ENCODE measurements around the gene RCVRN. TPM values are rescaled to one million over a fixed set of nuclear protein-coding genes. Genes with fewer than 3 reads are reported as not detected.

The RCVRN gene
- under 0.01 TPM for total RNA-seq
- polyA plus RNA-seq: 0.07 TPM
- long read RNA-seq, donor 1: 0 reads
- long read RNA-seq, donor 2: 0 reads
- long read RNA-seq, donor 3: 0 reads
- long read RNA-seq, donor 4: 0 reads
- long read RNA-seq, donor 5: 0 reads
- long read RNA-seq, donor 6: 0 reads
- long read RNA-seq, donor 7: 0 reads
- long read RNA-seq, donor 8: 0 reads
- long read RNA-seq, donor 9: 0 reads
- long read RNA-seq, donor 10: 0 reads

GRCh38 chr17:9905078-9905415 lies at the start of gene RCVRN:
TSS of gene RCVRN (minus strand) at chr17:9905271. CDS start at chr17:9905180, 91 bp downstream.
- Histone ChIP-seq H3K36me3 (ENCODE audit: control insufficient read depth in 2 of 2, insufficient read depth in 2 of 2, low read length in 1 of 2) (no peaks in the 10 kb centered on the region), H3K27me3 (ENCODE audit: control insufficient read depth in 2 of 2, insufficient read depth in 1 of 2, low read length in 1 of 2) (peaks cover 0 to 16% of the 10 kb centered on the region in 2 donors), H3K27ac (ENCODE audit: low read depth in 1 of 2, low read length in 1 of 2) (no peak within 1 kb of the TSS), H3K4me1 (ENCODE audit: control insufficient read depth in 2 of 2, insufficient read depth in 2 of 2, low read length in 2 of 2) (no peaks in the 10 kb centered on the region), H3K4me3 (ENCODE audit: low read length in 2 of 2) (no peak within 1 kb of the TSS), H3K9me3 (ENCODE audit: control insufficient read depth in 2 of 2, insufficient read depth in 1 of 2, low read length in 1 of 2) (no peaks in the 10 kb centered on the region)
- no peak for DNase-seq (ENCODE audit: low read depth in 6 of 9, low spot score in 9 of 9)
- WGBS: 95% methylated on average over 11 of the region's 11 CpGs

DNA sequence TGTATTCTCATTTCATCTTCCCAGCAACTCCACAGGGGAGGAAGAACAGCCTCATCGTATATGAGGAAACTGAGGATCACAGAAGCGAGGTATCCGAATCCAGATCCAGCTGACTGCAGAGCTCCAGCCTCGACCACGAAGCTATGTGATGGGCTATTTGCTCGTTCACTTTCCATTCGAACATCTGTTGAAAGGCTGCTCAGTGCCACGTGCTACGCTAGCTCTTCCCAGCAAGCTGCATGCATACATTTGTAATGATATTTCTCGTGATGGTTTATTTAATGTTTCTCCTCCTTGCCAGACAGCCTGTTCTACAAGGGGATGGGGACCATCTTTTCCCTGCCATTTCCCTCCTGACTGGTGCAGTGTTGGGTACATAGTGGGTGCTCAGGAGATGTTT lies 48.4 kb upstream of the RCVRN start:
- 97% methylated on average over 10 of the region's 10 CpGs for WGBS

DNA sequence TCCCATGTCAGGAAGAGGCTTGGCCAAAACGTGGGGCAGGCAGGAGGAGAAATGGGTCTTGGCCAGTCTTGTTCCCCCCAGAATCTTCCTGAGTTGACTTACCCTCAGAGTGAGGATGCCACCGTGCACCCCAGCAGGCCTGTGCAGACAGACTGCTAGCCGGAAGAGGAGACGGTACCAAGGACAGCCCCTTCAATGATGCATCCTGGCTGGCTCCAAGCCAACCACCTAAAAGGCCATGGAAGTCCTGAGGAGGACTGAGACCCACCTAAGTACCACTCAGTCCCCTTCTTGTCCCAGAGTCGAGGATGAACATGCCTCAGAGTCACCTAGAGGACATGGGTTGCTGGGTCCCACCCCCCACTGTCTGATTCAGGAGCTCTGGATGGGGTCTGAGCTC lies 46.7 kb upstream of the RCVRN start:
- DNase-seq (ENCODE audit: low read depth in 6 of 9, low spot score in 9 of 9): no peak
- WGBS: 91% methylated on average over 5 of the region's 5 CpGs

More for the DNA sequence above, 48.4 kb upstream of the RCVRN start:
- Histone ChIP-seq H3K27me3 (ENCODE audit: control insufficient read depth in 2 of 2, insufficient read depth in 1 of 2, low read length in 1 of 2) (no peaks in the 10 kb centered on the region), H3K9me3 (ENCODE audit: control insufficient read depth in 2 of 2, insufficient read depth in 1 of 2, low read length in 1 of 2) (no peaks in the 10 kb centered on the region), H3K27ac (ENCODE audit: low read depth in 1 of 2, low read length in 1 of 2) (no peak overlapping the region), H3K36me3 (ENCODE audit: control insufficient read depth in 2 of 2, insufficient read depth in 2 of 2, low read length in 1 of 2) (no peaks in the 10 kb centered on the region), H3K4me3 (ENCODE audit: low read length in 2 of 2) (no peak overlapping the region), H3K4me1 (ENCODE audit: control insufficient read depth in 2 of 2, insufficient read depth in 2 of 2, low read length in 2 of 2) (no peaks in the 10 kb centered on the region)
- no peak for DNase-seq (ENCODE audit: low read depth in 6 of 9, low spot score in 9 of 9)

DNA sequence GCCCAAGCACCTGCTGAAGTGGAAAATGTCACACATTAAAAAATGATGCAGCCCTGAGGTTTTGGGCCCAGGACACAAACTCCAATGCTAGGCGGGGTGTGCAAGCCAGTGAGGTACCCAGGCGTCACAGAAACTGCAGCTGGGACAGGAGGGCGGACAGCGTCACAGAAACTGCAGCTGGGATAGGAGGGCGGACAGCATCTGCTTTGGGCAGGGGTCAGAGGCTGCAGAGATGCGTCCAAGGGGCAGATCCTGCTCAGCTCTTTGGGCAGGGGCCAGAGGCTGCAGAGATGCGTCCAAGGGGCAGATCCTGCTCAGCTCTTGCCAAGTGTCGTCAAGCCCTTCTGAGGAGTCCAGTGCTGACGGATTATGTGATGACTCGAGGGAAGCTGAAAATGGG lies 43.9 kb upstream of the RCVRN start:
- 95% methylated on average over 10 of the region's 10 CpGs for WGBS
- no peak overlapping the region for H3K27ac ChIP-seq (ENCODE audit: low read depth in 1 of 2, low read length in 1 of 2)
- H3K27me3 ChIP-seq (ENCODE audit: control insufficient read depth in 2 of 2, insufficient read depth in 1 of 2, low read length in 1 of 2): no peaks in the 10 kb centered on the region
- H3K9me3 ChIP-seq (ENCODE audit: control insufficient read depth in 2 of 2, insufficient read depth in 1 of 2, low read length in 1 of 2): no peaks in the 10 kb centered on the region
- no peak overlapping the region for H3K4me3 ChIP-seq (ENCODE audit: low read length in 2 of 2)
- H3K36me3 ChIP-seq (ENCODE audit: control insufficient read depth in 2 of 2, insufficient read depth in 2 of 2, low read length in 1 of 2): no peaks in the 10 kb centered on the region
- DNase-seq (ENCODE audit: low read depth in 6 of 9, low spot score in 9 of 9): no peak
- no peaks in the 10 kb centered on the region for H3K4me1 ChIP-seq (ENCODE audit: control insufficient read depth in 2 of 2, insufficient read depth in 2 of 2, low read length in 2 of 2)

More for the DNA sequence above, 46.7 kb upstream of the RCVRN start:
- no peaks in the 10 kb centered on the region for H3K9me3 ChIP-seq (ENCODE audit: control insufficient read depth in 2 of 2, insufficient read depth in 1 of 2, low read length in 1 of 2)
- H3K27me3 ChIP-seq (ENCODE audit: control insufficient read depth in 2 of 2, insufficient read depth in 1 of 2, low read length in 1 of 2): no peaks in the 10 kb centered on the region
- H3K4me1 ChIP-seq (ENCODE audit: control insufficient read depth in 2 of 2, insufficient read depth in 2 of 2, low read length in 2 of 2): no peaks in the 10 kb centered on the region
- H3K4me3 ChIP-seq (ENCODE audit: low read length in 2 of 2): no peak overlapping the region
- H3K27ac ChIP-seq (ENCODE audit: low read depth in 1 of 2, low read length in 1 of 2): no peak overlapping the region
- H3K36me3 ChIP-seq (ENCODE audit: control insufficient read depth in 2 of 2, insufficient read depth in 2 of 2, low read length in 1 of 2): no peaks in the 10 kb centered on the region

GRCh38 chr17:9944704-9945103 lies 39.6 kb upstream of the RCVRN start:
- Histone ChIP-seq H3K4me1 (ENCODE audit: control insufficient read depth in 2 of 2, insufficient read depth in 2 of 2, low read length in 2 of 2) (no peaks in the 10 kb centered on the region), H3K9me3 (ENCODE audit: control insufficient read depth in 2 of 2, insufficient read depth in 1 of 2, low read length in 1 of 2) (no peaks in the 10 kb centered on the region), H3K27me3 (ENCODE audit: control insufficient read depth in 2 of 2, insufficient read depth in 1 of 2, low read length in 1 of 2) (no peaks in the 10 kb centered on the region), H3K4me3 (ENCODE audit: low read length in 2 of 2) (no peak overlapping the region), H3K27ac (ENCODE audit: low read depth in 1 of 2, low read length in 1 of 2) (no peak overlapping the region), H3K36me3 (ENCODE audit: control insufficient read depth in 2 of 2, insufficient read depth in 2 of 2, low read length in 1 of 2) (peaks cover 2 to 7% of the 10 kb centered on the region in 2 donors)
- WGBS: 96% methylated on average over 7 of the region's 7 CpGs
- no peak for DNase-seq (ENCODE audit: low read depth in 6 of 9, low spot score in 9 of 9)

DNA sequence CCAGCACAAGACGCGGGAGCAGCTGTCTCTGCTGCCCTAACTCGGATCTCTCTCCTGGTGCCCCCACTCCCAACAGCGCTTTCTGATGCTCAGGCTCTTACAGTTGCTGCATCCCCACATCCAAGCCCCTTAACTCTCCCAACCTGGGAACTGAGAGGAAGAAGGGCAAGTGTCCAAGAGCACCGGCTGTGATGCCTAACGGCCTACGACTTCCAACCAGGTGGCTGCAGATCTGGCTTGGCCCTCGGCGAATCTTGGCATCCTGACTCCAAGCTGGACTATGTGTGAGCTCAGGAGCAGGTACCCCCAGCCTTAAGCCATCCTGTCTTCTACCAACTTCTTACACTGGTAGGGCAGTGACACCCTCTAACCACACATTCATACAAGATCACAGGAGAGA lies 38.3 kb upstream of the RCVRN start:
- H3K27ac ChIP-seq (ENCODE audit: low read depth in 1 of 2, low read length in 1 of 2): no peak overlapping the region
- DNase-seq (ENCODE audit: low read depth in 6 of 9, low spot score in 9 of 9): no peak
- 95% methylated on average over 9 of the region's 9 CpGs for WGBS
- peaks cover 0 to 2% of the 10 kb centered on the region in 2 donors for H3K9me3 ChIP-seq (ENCODE audit: control insufficient read depth in 2 of 2, insufficient read depth in 1 of 2, low read length in 1 of 2)
- H3K4me3 ChIP-seq (ENCODE audit: low read length in 2 of 2): no peak overlapping the region
- no peaks in the 10 kb centered on the region for H3K4me1 ChIP-seq (ENCODE audit: control insufficient read depth in 2 of 2, insufficient read depth in 2 of 2, low read length in 2 of 2)
- H3K27me3 ChIP-seq (ENCODE audit: control insufficient read depth in 2 of 2, insufficient read depth in 1 of 2, low read length in 1 of 2): no peaks in the 10 kb centered on the region
- peaks cover 5 to 13% of the 10 kb centered on the region in 2 donors for H3K36me3 ChIP-seq (ENCODE audit: control insufficient read depth in 2 of 2, insufficient read depth in 2 of 2, low read length in 1 of 2)

DNA sequence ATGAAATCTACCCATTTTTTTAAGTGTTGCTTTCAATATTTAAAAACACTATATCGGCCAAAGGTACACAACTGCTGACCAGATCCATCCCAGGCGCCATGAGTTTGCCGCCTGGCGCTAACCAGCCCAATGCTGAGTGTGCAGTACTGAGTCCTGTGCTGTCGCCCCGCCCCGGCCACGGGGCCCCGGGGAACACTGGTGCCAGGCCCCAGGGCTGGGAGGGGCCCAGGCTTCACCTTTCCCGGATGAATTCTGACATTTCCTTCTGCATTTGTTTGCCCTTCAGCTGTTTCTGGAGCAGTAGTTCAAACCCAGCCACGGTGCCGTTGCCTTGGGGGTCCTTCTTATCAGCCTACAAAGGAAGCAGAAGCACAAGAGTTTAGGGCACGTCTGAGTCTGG lies 37.8 kb upstream of the RCVRN start:
- DNase-seq (ENCODE audit: low read depth in 6 of 9, low spot score in 9 of 9): no peak
- H3K36me3 ChIP-seq (ENCODE audit: control insufficient read depth in 2 of 2, insufficient read depth in 2 of 2, low read length in 1 of 2): peaks cover 5 to 13% of the 10 kb centered on the region in 2 donors
- WGBS: 85% methylated on average over 13 of the region's 13 CpGs

DNA sequence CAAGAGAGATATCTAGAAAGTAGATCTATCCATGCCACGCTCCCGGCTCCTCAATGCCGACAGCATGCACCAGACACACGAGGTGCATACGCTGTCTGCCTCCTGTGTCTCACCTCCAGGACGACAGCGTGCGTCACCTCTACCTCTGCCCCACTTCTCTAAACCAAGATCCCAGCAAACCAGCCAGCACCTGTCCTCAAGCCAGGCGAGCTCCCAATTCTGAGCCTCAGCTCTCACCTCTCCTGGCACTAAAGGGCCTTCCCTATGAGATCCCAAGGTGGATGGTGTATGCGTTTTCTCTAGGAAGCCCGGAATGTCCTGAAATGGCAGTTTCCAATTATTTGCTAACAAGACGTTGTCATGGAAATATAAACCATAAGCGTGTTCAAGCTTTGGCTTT lies 36.2 kb upstream of the RCVRN start:
- H3K27me3 ChIP-seq (ENCODE audit: control insufficient read depth in 2 of 2, insufficient read depth in 1 of 2, low read length in 1 of 2): no peaks in the 10 kb centered on the region
- H3K9me3 ChIP-seq (ENCODE audit: control insufficient read depth in 2 of 2, insufficient read depth in 1 of 2, low read length in 1 of 2): peaks cover 0 to 2% of the 10 kb centered on the region in 2 donors
- no peak overlapping the region for H3K27ac ChIP-seq (ENCODE audit: low read depth in 1 of 2, low read length in 1 of 2)
- H3K4me3 ChIP-seq (ENCODE audit: low read length in 2 of 2): no peak overlapping the region
- 97% methylated on average over 13 of the region's 13 CpGs for WGBS
- H3K36me3 ChIP-seq (ENCODE audit: control insufficient read depth in 2 of 2, insufficient read depth in 2 of 2, low read length in 1 of 2): peaks cover 5 to 13% of the 10 kb centered on the region in 2 donors
- H3K4me1 ChIP-seq (ENCODE audit: control insufficient read depth in 2 of 2, insufficient read depth in 2 of 2, low read length in 2 of 2): no peaks in the 10 kb centered on the region
- no peak for DNase-seq (ENCODE audit: low read depth in 6 of 9, low spot score in 9 of 9)

More for the DNA sequence above, 37.8 kb upstream of the RCVRN start:
- no peak overlapping the region for H3K27ac ChIP-seq (ENCODE audit: low read depth in 1 of 2, low read length in 1 of 2)
- H3K27me3 ChIP-seq (ENCODE audit: control insufficient read depth in 2 of 2, insufficient read depth in 1 of 2, low read length in 1 of 2): no peaks in the 10 kb centered on the region
- H3K9me3 ChIP-seq (ENCODE audit: control insufficient read depth in 2 of 2, insufficient read depth in 1 of 2, low read length in 1 of 2): peaks cover 0 to 2% of the 10 kb centered on the region in 2 donors
- H3K4me3 ChIP-seq (ENCODE audit: low read length in 2 of 2): no peak overlapping the region
- H3K4me1 ChIP-seq (ENCODE audit: control insufficient read depth in 2 of 2, insufficient read depth in 2 of 2, low read length in 2 of 2): no peaks in the 10 kb centered on the region

DNA sequence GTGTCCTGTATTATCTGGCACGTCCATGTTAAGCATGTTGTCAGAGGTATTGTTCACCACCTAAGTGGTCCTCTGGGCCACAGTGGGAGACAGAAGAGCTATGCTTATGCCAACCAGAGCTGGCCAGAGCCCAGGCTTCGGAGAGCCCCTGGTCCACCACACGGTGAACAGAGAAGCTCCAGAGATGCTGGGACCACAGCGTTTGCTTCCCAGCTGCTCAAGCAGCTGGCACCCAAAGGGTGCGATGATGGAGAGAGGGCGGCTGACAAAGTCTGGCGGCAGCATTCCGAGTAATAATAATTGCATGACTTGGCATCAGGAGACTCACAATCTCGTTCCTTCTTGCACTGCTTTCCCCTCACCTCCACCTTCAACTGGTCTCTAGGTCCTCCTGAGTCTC lies 35.8 kb upstream of the RCVRN start:
- Histone ChIP-seq H3K4me3 (ENCODE audit: low read length in 2 of 2) (no peak overlapping the region), H3K9me3 (ENCODE audit: control insufficient read depth in 2 of 2, insufficient read depth in 1 of 2, low read length in 1 of 2) (peaks cover 0 to 2% of the 10 kb centered on the region in 2 donors), H3K4me1 (ENCODE audit: control insufficient read depth in 2 of 2, insufficient read depth in 2 of 2, low read length in 2 of 2) (no peaks in the 10 kb centered on the region), H3K27ac (ENCODE audit: low read depth in 1 of 2, low read length in 1 of 2) (no peak overlapping the region), H3K36me3 (ENCODE audit: control insufficient read depth in 2 of 2, insufficient read depth in 2 of 2, low read length in 1 of 2) (peaks cover 5 to 13% of the 10 kb centered on the region in 2 donors), H3K27me3 (ENCODE audit: control insufficient read depth in 2 of 2, insufficient read depth in 1 of 2, low read length in 1 of 2) (no peaks in the 10 kb centered on the region)
- DNase-seq (ENCODE audit: low read depth in 6 of 9, low spot score in 9 of 9): no peak
- 96% methylated on average over 9 of the region's 9 CpGs for WGBS
